Gastrocnemius medialis (tissue), 4 donors: ENCODE data around the gene TSNAX.

Experiments used
- POLR2A ChIP-seq, 2 donors: fragments of 450-650 bp; IDR thresholded peaks; one replicate each; pipeline ENCODE4 v1.6.1; 2017; ENCODE audit warnings: antibody characterized with exemption in 2 of 2, mild to moderate bottlenecking in 2 of 2, moderate library complexity in 2 of 2
- TF ChIP-seq, protein P1 (sequence below), 5 experiments: fragments of 450-650 bp in 3 of 5; fragments of 200-600 bp in 2 of 5; sonication (generic) in 2 of 5; IDR thresholded peaks in 4 of 5; conservative IDR thresholded peaks in 1 of 5; 1 replicate in 4 of 5; 2 replicates in 1 of 5; pipeline ENCODE4 v1.5.1; 2016 to 2019; ENCODE audit warnings: antibody characterized with exemption in 5 of 5, mild to moderate bottlenecking in 3 of 5, moderate library complexity in 3 of 5

DNA sequence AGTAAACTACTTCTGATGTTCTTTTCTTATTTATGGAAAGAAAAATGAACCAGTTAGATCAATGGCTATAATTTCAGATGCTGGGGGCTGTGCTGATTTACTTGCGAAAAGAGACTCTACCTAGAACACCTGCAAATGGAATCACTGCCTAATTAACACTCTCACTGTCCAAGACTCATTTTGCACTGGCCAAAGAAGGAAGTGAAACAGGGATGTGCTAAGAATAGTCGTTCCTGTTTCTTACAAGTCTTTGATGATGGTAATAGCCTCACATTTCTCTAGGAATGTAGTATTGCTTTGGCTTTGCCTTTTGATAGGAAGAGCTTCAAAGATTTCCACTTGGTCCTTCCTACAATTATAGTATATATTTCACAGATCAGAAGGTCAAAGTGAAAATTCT, 12.7 kb upstream of the TSNAX start:
- TF ChIP-seq, protein P1, sequence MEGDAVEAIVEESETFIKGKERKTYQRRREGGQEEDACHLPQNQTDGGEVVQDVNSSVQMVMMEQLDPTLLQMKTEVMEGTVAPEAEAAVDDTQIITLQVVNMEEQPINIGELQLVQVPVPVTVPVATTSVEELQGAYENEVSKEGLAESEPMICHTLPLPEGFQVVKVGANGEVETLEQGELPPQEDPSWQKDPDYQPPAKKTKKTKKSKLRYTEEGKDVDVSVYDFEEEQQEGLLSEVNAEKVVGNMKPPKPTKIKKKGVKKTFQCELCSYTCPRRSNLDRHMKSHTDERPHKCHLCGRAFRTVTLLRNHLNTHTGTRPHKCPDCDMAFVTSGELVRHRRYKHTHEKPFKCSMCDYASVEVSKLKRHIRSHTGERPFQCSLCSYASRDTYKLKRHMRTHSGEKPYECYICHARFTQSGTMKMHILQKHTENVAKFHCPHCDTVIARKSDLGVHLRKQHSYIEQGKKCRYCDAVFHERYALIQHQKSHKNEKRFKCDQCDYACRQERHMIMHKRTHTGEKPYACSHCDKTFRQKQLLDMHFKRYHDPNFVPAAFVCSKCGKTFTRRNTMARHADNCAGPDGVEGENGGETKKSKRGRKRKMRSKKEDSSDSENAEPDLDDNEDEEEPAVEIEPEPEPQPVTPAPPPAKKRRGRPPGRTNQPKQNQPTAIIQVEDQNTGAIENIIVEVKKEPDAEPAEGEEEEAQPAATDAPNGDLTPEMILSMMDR (IDR thresholded peaks at IDR 0.05 in 4 of 5, conservative IDR thresholded peaks at IDR 0.05 in 1 of 5): no peak
- no peak for TF ChIP-seq POLR2A (IDR thresholded peaks at IDR 0.05)
